ENCODE results near the gene PEX14. TPM values are rescaled to one million over a fixed set of nuclear protein-coding genes. Genes with fewer than 3 reads are reported as not detected.
"Not testable (repeated sequence)": the region's sequence is repeated elsewhere in the genome, so short reads cannot be mapped to it uniquely, and the experiment has no call there.

The PEX14 gene
- total and polyA plus RNA-seq, 9 of the 15 experiments (the other 6 are each of a cell fraction or from before 2014, with no cell fraction given) = 2.6 to 45.7 (median 22.7) TPM

GRCh38 chr1:10506046-10506676 is 31.4 kb downstream of the PEX14 start:
- H3K27me3 ChIP-seq (ENCODE audit: control insufficient read depth in 2 of 2, insufficient read depth in 2 of 2, low read length in 2 of 2); BruUV-seq (replicated peaks); FAIRE-seq; H3K27ac ChIP-seq (ENCODE audit: extremely low read depth, low read depth, low read length); H3K9me1 ChIP-seq (ENCODE audit: control insufficient read depth, insufficient read depth, low read length); H3K4me2 ChIP-seq (ENCODE audit: insufficient read depth, low read length); intact Hi-C loops (cut with micrococcal nuclease); ATAC-seq; H3K4me3 ChIP-seq; DNase-seq (ENCODE audit: extremely low read depth in 1 of 4, low spot score in 3 of 4); H3K36me3 ChIP-seq (ENCODE audit: control insufficient read depth, insufficient read depth, low read length); H3K9me3 ChIP-seq (replicated peaks; ENCODE audit: control insufficient read depth, insufficient read depth, low read depth, low read length); H3K9ac ChIP-seq (ENCODE audit: insufficient read depth in 1 of 2, low read depth in 2 of 2, low read length in 2 of 2); H2AFZ ChIP-seq (ENCODE audit: low read depth, low read length): not testable (repeated sequence)
- in situ Hi-C loops (cut with MboI) = loop anchor here (5.0 kb wide), 2 partner anchors 366 to 436 kb away; no protein-coding TSS in a partner anchor
- H3K79me2 ChIP-seq (ENCODE audit: control insufficient read depth, insufficient read depth, low read length) = peaks cover 69% of the 10 kb centered on the region
- ChIA-PET CTCF (ENCODE audit: low intra/inter-chr PET ratio) (interaction anchor here (1.2 to 1.3 kb wide), 2 partner anchors 11 to 129 kb away, joined by 3 to 4 read pairs; no protein-coding TSS in a partner anchor), POLR2A (interaction anchor here (1.2 kb wide), 1 partner anchor 12 kb away, joined by 4 read pairs; no protein-coding TSS in a partner anchor)
- peaks cover 17 to 19% of the 10 kb centered on the region in 2 experiments for H3K4me1 ChIP-seq (replicated peaks in 1 of 2; ENCODE audit: control insufficient read depth in 2 of 2, insufficient read depth in 2 of 2, low read length in 2 of 2)
- 82% methylated on average over 12 of the region's 12 CpGs for WGBS (ENCODE audit: insufficient coverage, low coverage, missing lambda C conversion rate)
- H4K20me1 ChIP-seq (replicated peaks; ENCODE audit: control insufficient read depth, insufficient read depth, low read length) = peaks cover 33% of the 10 kb centered on the region

GRCh38 chr1:10506677-10507047 is 31.9 kb downstream of the PEX14 start:
- peaks cover 71% of the 10 kb centered on the region for H3K79me2 ChIP-seq (ENCODE audit: control insufficient read depth, insufficient read depth, low read length)
- ATAC-seq = no peak
- intact Hi-C loops (cut with micrococcal nuclease) = loop anchor here (1.0 kb wide), 1 partner anchor 361 kb away; no protein-coding TSS in a partner anchor

More at GRCh38 chr1:10506677-10507047, 31.9 kb downstream of the PEX14 start:
- 73% methylated on average over 4 of the region's 4 CpGs for WGBS (ENCODE audit: insufficient coverage, low coverage, missing lambda C conversion rate)
- DNase-seq (ENCODE audit: extremely low read depth in 1 of 4, low spot score in 3 of 4) (no peak), FAIRE-seq (no peak)
- Histone ChIP-seq H3K9ac (ENCODE audit: insufficient read depth in 1 of 2, low read depth in 2 of 2, low read length in 2 of 2) (no peak overlapping the region), H3K9me1 (ENCODE audit: control insufficient read depth, insufficient read depth, low read length) (peaks cover 10% of the 10 kb centered on the region), H3K36me3 (ENCODE audit: control insufficient read depth, insufficient read depth, low read length) (peaks cover 9% of the 10 kb centered on the region; the same call in 2 of the 3 replicates), H3K27ac (ENCODE audit: extremely low read depth, low read depth, low read length) (no peak overlapping the region), H2AFZ (ENCODE audit: low read depth, low read length) (no peak overlapping the region), H3K9me3 (replicated peaks; ENCODE audit: control insufficient read depth, insufficient read depth, low read depth, low read length) (no peaks in the 10 kb centered on the region), H3K4me2 (ENCODE audit: insufficient read depth, low read length) (no peak overlapping the region), H3K4me1 (replicated peaks in 1 of 2; ENCODE audit: control insufficient read depth in 2 of 2, insufficient read depth in 2 of 2, low read length in 2 of 2) (peaks cover 20 to 24% of the 10 kb centered on the region in 2 experiments), H3K4me3 (no peak overlapping the region), H3K27me3 (ENCODE audit: control insufficient read depth in 2 of 2, insufficient read depth in 2 of 2, low read length in 2 of 2) (no peaks in the 10 kb centered on the region), H4K20me1 (replicated peaks; ENCODE audit: control insufficient read depth, insufficient read depth, low read length) (peaks cover 38% of the 10 kb centered on the region)
- in situ Hi-C loops (cut with MboI) = loop anchor here (5.0 kb wide), 2 partner anchors 366 to 436 kb away; no protein-coding TSS in a partner anchor
- ChIA-PET POLR2A (interaction anchor here (0.6 to 1.2 kb wide), 4 partner anchors 13 to 181 kb away, joined by 3 to 9 read pairs (median 4); no protein-coding TSS in a partner anchor), CTCF (ENCODE audit: low intra/inter-chr PET ratio) (interaction anchor here (0.6 to 1.6 kb wide), 3 partner anchors 360 to 455 kb away, joined by 3 to 15 read pairs (median 8); no protein-coding TSS in a partner anchor)
- BruUV-seq (replicated peaks) = no TSS peak
- no peak for TF ChIP-seq FOXP4 (CRISPR knock-in tag; IDR thresholded peaks at IDR 0.05; ENCODE audit: borderline replicate concordance)
- no peak for TF ChIP-seq ELF2 (CRISPR knock-in tag; IDR thresholded peaks at IDR 0.05)
- no peak for TF ChIP-seq RBM17 (IDR thresholded peaks at IDR 0.05; ENCODE audit: borderline replicate concordance, low read depth, low read length)
- no peak for TF ChIP-seq ZNF24 (IDR thresholded peaks at IDR 0.05)
- TF ChIP-seq KHSRP (IDR thresholded peaks at IDR 0.05) = no peak
- TF ChIP-seq TFAM (CRISPR knock-in tag; conservative IDR thresholded peaks at IDR 0.05) = no peak
- no peak for TF ChIP-seq ZNF431 (CRISPR knock-in tag; IDR thresholded peaks at IDR 0.05)
- no peak for TF ChIP-seq ZNF655 (CRISPR knock-in tag; IDR thresholded peaks at IDR 0.05)
- no peak for TF ChIP-seq TAF15 (IDR thresholded peaks at IDR 0.05; ENCODE audit: low read depth, low read length)
